ENCODE results near the gene ZP1. TPM values are rescaled to one million over a fixed set of nuclear protein-coding genes. Genes with fewer than 3 reads are reported as not detected.
A peak's percentile ranks its signal among the peaks of the same experiment; 100 is the strongest.

ZP1 gene
- total and polyA plus RNA-seq, 2 of the 13 experiments (the other 11 are each of a cell fraction or from before 2014, with no cell fraction given), result 0.16 TPM; not detected in 1

DNA sequence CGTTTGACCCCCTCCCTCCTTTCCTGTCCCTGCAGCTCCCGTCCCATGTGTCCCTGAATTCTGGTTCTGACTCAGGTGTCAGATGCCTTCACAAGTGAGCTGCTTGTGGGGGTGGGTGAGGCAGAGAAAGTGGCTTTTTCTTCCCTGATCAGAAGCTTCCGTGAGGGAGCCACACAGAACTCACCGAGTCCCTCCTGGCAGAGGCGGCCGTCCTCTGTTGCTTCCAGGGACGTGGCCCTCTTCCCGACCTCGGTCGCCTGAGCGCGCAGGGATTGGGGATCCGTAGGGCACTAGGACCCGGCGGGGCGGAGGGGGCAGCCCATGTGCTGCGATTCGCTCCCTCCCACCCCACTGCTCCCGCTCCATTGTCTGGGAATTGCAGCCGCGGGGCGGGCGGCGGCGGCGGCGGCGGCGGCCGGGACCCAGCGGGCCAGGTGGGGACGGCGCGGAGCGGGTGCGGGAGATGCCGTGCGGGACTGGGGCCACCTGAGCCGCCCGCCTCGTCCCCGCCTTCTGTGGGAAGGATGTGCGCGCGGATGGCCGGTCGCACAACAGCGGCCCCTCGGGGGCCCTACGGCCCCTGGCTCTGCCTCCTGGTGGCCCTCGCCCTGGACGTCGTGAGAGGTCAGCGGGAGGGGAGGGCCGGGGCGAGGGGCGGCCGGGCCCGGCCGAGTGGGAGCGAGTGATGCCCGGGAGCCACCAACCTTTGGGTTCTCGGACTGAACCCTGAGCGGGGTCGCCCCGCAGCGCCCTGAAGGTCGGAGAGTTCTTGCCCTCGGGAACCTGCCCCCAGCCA lies 57.0 kb downstream of the ZP1 start, which contains the start of gene TMEM132A (continued):
- TF ChIP-seq, protein P1, sequence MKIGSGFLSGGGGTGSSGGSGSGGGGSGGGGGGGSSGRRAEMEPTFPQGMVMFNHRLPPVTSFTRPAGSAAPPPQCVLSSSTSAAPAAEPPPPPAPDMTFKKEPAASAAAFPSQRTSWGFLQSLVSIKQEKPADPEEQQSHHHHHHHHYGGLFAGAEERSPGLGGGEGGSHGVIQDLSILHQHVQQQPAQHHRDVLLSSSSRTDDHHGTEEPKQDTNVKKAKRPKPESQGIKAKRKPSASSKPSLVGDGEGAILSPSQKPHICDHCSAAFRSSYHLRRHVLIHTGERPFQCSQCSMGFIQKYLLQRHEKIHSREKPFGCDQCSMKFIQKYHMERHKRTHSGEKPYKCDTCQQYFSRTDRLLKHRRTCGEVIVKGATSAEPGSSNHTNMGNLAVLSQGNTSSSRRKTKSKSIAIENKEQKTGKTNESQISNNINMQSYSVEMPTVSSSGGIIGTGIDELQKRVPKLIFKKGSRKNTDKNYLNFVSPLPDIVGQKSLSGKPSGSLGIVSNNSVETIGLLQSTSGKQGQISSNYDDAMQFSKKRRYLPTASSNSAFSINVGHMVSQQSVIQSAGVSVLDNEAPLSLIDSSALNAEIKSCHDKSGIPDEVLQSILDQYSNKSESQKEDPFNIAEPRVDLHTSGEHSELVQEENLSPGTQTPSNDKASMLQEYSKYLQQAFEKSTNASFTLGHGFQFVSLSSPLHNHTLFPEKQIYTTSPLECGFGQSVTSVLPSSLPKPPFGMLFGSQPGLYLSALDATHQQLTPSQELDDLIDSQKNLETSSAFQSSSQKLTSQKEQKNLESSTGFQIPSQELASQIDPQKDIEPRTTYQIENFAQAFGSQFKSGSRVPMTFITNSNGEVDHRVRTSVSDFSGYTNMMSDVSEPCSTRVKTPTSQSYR (CRISPR knock-in tag; IDR thresholded peaks at IDR 0.05; ENCODE audit: borderline replicate concordance), result peak; percentile 33; the same call in 1 of the 2 replicates
- TF ChIP-seq NKX3-1 (CRISPR knock-in tag; IDR thresholded peaks at IDR 0.05), result no peak
- peak; percentile 79 for TF ChIP-seq ZNF772 (CRISPR knock-in tag; IDR thresholded peaks at IDR 0.05)
- no peak for TF ChIP-seq ZNF317 (CRISPR knock-in tag; IDR thresholded peaks at IDR 0.05)
- 0 out of 2 replicates have a peak, but pooled peaks have one; percentile 31 for TF ChIP-seq SRY (CRISPR knock-in tag; IDR thresholded peaks at IDR 0.05)
- 0 out of 2 replicates have a peak, but pooled peaks have one; percentile 45 for TF ChIP-seq ZNF546 (CRISPR knock-in tag; conservative IDR thresholded peaks at IDR 0.05)
- TF ChIP-seq, protein P2, sequence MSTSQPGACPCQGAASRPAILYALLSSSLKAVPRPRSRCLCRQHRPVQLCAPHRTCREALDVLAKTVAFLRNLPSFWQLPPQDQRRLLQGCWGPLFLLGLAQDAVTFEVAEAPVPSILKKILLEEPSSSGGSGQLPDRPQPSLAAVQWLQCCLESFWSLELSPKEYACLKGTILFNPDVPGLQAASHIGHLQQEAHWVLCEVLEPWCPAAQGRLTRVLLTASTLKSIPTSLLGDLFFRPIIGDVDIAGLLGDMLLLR (CRISPR knock-in tag; IDR thresholded peaks at IDR 0.05), result peak; percentile 57; the same call in 1 of the 2 replicates
- TF ChIP-seq, protein P3, sequence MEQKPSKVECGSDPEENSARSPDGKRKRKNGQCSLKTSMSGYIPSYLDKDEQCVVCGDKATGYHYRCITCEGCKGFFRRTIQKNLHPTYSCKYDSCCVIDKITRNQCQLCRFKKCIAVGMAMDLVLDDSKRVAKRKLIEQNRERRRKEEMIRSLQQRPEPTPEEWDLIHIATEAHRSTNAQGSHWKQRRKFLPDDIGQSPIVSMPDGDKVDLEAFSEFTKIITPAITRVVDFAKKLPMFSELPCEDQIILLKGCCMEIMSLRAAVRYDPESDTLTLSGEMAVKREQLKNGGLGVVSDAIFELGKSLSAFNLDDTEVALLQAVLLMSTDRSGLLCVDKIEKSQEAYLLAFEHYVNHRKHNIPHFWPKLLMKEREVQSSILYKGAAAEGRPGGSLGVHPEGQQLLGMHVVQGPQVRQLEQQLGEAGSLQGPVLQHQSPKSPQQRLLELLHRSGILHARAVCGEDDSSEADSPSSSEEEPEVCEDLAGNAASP (CRISPR knock-in tag; IDR thresholded peaks at IDR 0.05; ENCODE audit: borderline replicate concordance), result peak; percentile 72
- TF ChIP-seq CREBL2 (CRISPR knock-in tag; IDR thresholded peaks at IDR 0.05; ENCODE audit: borderline replicate concordance), result peak; percentile 72; the same call in 1 of the 2 replicates
- TF ChIP-seq HBP1 (CRISPR knock-in tag; IDR thresholded peaks at IDR 0.05; ENCODE audit: low read depth), result 0 out of 2 replicates have a peak, but pooled peaks have one; percentile 58
- peak; percentile 59; the same call in 1 of the 2 replicates for TF ChIP-seq PRDM15 (CRISPR knock-in tag; IDR thresholded peaks at IDR 0.05)
- TF ChIP-seq GATAD1 (CRISPR knock-in tag; IDR thresholded peaks at IDR 0.05), result peak; percentile 37; the same call in 1 of the 2 replicates
- TF ChIP-seq ZNF891 (CRISPR knock-in tag; IDR thresholded peaks at IDR 0.05), result 0 out of 2 replicates have a peak, but pooled peaks have one; percentile 32
- TF ChIP-seq, protein P4, sequence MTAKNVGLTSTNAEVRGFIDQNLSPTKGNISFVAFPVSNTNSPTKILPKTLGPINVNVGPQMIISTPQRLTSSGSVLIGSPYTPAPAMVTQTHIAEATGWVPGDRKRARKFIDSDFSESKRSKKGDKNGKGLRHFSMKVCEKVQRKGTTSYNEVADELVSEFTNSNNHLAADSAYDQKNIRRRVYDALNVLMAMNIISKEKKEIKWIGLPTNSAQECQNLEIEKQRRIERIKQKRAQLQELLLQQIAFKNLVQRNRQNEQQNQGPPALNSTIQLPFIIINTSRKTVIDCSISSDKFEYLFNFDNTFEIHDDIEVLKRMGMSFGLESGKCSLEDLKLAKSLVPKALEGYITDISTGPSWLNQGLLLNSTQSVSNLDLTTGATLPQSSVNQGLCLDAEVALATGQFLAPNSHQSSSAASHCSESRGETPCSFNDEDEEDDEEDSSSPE (CRISPR knock-in tag; IDR thresholded peaks at IDR 0.05), result peak; percentile 84
- TF ChIP-seq KDM6A (CRISPR knock-in tag; IDR thresholded peaks at IDR 0.05; ENCODE audit: low read depth), result no peak
- peak; percentile 61; the same call in 1 of the 2 replicates for TF ChIP-seq POLR2G (IDR thresholded peaks at IDR 0.05; ENCODE audit: low read depth, low read length)
